ENCODE data around the gene PSMC3.

PSMC3 gene

DNA sequence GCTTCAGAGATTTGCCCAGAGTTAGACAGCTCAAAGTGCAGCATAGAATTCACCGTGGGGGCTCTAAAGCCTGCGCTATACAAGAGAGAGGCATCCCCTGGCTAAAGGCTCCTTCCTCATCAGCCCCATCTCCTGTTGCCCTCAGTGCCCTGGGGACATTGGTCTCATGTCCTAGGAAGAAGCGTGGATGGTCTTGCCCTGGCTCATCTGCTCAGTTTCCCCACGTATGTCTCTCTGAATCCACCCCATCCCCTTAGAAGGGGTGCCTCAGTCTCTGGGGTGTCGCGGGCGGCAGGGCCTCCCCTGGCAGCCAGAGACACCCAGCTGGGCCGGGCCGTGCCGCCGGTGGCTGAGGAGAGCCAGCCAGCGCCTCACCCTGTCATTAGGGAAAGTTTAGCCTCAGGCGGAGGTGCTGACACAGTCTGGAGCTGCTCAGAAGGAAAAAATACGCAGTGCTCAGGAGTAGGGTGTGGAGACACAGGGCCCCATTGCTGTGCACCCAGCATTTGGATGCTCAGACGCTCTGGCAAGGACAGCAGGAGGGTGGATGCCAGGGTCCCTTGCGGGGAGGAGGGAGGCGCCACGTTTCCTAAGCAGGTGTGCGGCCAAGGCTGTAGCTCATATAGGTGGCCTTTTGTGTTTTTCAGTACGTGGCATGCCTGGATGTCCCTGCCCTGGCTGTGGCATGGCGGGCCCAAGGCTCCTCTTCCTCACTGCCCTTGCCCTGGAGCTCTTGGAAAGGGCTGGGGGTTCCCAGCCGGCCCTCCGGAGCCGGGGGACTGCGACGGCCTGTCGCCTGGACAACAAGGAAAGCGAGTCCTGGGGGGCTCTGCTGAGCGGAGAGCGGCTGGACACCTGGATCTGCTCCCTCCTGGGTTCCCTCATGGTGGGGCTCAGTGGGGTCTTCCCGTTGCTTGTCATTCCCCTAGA, 16.5 kb downstream of the PSMC3 start:
- Histone ChIP-seq H3K4me1 (ENCODE audit: control insufficient read depth, low read length) (peaks cover 31% of the 10 kb centered on the region), H4K20me1 (ENCODE audit: control insufficient read depth, insufficient read depth, low read depth, low read length) (no peaks in the 10 kb centered on the region), H3K9me2 (replicated peaks; ENCODE audit: control insufficient read depth, low read length) (no peaks in the 10 kb centered on the region), H3K27me3 (ENCODE audit: control insufficient read depth, low read length) (no peaks in the 10 kb centered on the region), H3K4me3 (ENCODE audit: low read length) (peak overlapping the region; percentile 90; the same call in 1 of the 2 replicates), H3K9me3 (ENCODE audit: control insufficient read depth, insufficient read depth, low read length) (no peaks in the 10 kb centered on the region), H3K79me2 (ENCODE audit: control insufficient read depth, low read length) (no peaks in the 10 kb centered on the region), H3K4me2 (ENCODE audit: low read length) (peak overlapping the region; percentile 87), H3K27ac (ENCODE audit: low read depth, low read length) (no peak overlapping the region), H3F3A (ENCODE audit: control insufficient read depth, insufficient read depth) (peaks cover 17% of the 10 kb centered on the region), H3K36me3 (ENCODE audit: control insufficient read depth, low read length) (0 out of 2 replicates have a peak, but pooled peaks cover 3% of the 10 kb centered on the region)
- TF ChIP-seq, protein P1, sequence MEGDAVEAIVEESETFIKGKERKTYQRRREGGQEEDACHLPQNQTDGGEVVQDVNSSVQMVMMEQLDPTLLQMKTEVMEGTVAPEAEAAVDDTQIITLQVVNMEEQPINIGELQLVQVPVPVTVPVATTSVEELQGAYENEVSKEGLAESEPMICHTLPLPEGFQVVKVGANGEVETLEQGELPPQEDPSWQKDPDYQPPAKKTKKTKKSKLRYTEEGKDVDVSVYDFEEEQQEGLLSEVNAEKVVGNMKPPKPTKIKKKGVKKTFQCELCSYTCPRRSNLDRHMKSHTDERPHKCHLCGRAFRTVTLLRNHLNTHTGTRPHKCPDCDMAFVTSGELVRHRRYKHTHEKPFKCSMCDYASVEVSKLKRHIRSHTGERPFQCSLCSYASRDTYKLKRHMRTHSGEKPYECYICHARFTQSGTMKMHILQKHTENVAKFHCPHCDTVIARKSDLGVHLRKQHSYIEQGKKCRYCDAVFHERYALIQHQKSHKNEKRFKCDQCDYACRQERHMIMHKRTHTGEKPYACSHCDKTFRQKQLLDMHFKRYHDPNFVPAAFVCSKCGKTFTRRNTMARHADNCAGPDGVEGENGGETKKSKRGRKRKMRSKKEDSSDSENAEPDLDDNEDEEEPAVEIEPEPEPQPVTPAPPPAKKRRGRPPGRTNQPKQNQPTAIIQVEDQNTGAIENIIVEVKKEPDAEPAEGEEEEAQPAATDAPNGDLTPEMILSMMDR (IDR thresholded peaks at IDR 0.05; ENCODE audit: low read depth, low read length, poor library complexity, severe bottlenecking): no peak
- no peak for TF ChIP-seq EZH2phosphoT487 (IDR thresholded peaks at IDR 0.05; ENCODE audit: borderline replicate concordance, low read length)

DNA sequence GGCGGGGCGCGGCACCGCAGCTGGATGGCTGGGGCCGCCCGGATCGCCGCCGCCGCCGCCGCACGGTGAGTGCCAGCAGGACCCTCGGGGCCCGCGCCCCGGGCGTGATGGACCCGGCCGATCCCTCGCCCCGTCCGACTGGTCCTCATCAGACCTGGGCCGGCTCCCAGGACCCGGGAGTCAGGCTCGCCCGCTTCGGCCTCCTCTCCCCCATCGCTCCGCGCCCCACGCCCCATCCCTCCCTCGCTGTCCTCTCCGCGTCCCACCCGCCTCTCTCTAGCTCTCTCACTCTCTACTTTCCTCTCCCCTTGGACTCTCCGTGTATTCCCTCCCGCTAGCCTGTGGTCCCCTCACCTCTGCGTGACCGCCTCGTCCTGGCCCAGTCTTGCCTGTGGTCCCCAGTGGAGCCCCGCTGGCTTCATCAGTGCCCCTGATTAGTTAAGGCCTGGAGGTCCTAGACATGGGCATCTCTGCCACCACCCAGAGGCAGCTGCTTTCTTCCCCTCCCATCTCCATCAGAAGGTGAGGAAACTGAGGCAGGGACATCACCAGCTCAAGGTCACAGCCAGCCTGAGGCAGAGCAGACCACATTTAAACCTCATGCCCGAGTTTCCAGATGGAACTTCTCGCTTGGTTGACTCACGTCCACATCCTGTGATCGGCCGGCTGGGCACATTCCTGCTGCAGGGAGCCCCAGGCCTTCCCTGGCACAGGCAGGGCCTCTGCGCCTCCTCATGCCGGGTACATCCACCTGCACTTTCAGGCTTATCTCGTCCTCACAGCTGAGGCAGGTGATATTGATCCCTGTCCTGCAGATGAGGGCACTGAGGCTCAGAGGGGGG, 17.4 kb downstream of the PSMC3 start:
- peak overlapping the region; percentile 87 for H3K4me2 ChIP-seq (ENCODE audit: low read length)
- no peak for TF ChIP-seq EZH2phosphoT487 (IDR thresholded peaks at IDR 0.05; ENCODE audit: borderline replicate concordance, low read length)
- TF ChIP-seq, protein P1 (IDR thresholded peaks at IDR 0.05; ENCODE audit: low read depth, low read length, poor library complexity, severe bottlenecking): no peak
- no peaks in the 10 kb centered on the region for H3K36me3 ChIP-seq (ENCODE audit: control insufficient read depth, low read length)
- H3K9me3 ChIP-seq (ENCODE audit: control insufficient read depth, insufficient read depth, low read length): no peaks in the 10 kb centered on the region
- H3K27me3 ChIP-seq (ENCODE audit: control insufficient read depth, low read length): no peaks in the 10 kb centered on the region
- no peaks in the 10 kb centered on the region for H3K9me2 ChIP-seq (replicated peaks; ENCODE audit: control insufficient read depth, low read length)
- H3K4me1 ChIP-seq (ENCODE audit: control insufficient read depth, low read length): peaks cover 31% of the 10 kb centered on the region
- H3K79me2 ChIP-seq (ENCODE audit: control insufficient read depth, low read length): no peaks in the 10 kb centered on the region
- no peak overlapping the region for H3K27ac ChIP-seq (ENCODE audit: low read depth, low read length)
- H3F3A ChIP-seq (ENCODE audit: control insufficient read depth, insufficient read depth): peaks cover 17% of the 10 kb centered on the region
- no peaks in the 10 kb centered on the region for H4K20me1 ChIP-seq (ENCODE audit: control insufficient read depth, insufficient read depth, low read depth, low read length)
- peak overlapping the region; percentile 90 for H3K4me3 ChIP-seq (ENCODE audit: low read length)

DNA sequence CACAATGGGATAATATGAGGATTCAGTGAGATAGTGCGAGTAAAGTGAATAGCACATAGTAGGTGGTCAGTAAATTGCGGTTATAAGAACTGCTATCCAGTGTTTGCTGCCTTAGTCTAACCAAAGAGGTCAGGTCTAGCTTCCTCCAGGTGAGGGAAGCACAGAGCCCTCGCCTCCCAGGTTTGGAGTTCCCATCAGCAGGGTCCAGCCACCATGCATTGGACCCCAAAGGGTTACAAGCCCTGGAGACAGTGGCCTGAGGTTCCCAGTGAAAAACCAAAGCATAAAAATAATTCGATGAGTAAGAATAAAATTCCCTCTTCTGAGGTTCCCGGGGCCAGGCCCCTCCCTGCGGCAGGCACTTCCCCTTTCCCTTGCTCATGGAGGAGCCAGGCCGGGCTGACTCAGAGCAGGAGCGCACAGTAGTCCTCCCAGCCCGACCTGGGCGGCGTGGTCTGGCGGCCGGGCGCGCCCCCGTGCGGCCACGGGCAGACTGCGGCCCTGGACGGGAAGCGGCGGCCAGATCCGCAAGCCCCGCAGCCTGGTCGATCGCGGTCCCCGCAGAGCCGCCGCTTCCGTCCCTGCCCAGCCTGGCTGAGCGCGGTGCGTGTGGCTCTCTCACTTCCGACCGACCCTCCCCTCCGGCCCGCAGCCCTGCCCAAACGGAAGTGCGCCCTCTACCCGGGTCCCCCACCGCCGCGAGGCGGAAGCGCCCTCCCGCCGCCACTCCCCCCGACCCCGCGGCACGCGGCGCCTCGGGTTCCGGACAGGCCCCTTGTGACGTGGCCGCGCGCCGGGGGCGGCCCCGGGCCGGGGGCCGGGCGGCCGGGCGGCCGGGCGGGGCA, 18.3 kb downstream of the PSMC3 start, which contains the start of gene SLC39A13:
TSS of gene SLC39A13 (plus strand) at position 845 of the 845 bp plus-strand sequence. CDS start 1,505 bp downstream, outside the sequence.
- Histone ChIP-seq H3K4me2 (ENCODE audit: low read length) (peak within 1 kb of the TSS; percentile 92), H3K9me2 (replicated peaks; ENCODE audit: control insufficient read depth, low read length) (no peaks in the 10 kb centered on the region), H3K4me3 (ENCODE audit: low read length) (peak within 1 kb of the TSS; percentile 90), H3F3A (ENCODE audit: control insufficient read depth, insufficient read depth) (peaks cover 17% of the 10 kb centered on the region), H3K4me1 (ENCODE audit: control insufficient read depth, low read length) (peaks cover 40% of the 10 kb centered on the region), H3K27ac (ENCODE audit: low read depth, low read length) (peak within 1 kb of the TSS; percentile 81), H3K36me3 (ENCODE audit: control insufficient read depth, low read length) (no peaks in the 10 kb centered on the region), H3K79me2 (ENCODE audit: control insufficient read depth, low read length) (no peaks in the 10 kb centered on the region), H3K27me3 (ENCODE audit: control insufficient read depth, low read length) (no peaks in the 10 kb centered on the region), H3K9me3 (ENCODE audit: control insufficient read depth, insufficient read depth, low read length) (no peaks in the 10 kb centered on the region), H4K20me1 (ENCODE audit: control insufficient read depth, insufficient read depth, low read depth, low read length) (no peaks in the 10 kb centered on the region)
- no peak for TF ChIP-seq EZH2phosphoT487 (IDR thresholded peaks at IDR 0.05; ENCODE audit: borderline replicate concordance, low read length)
- TF ChIP-seq, protein P1 (IDR thresholded peaks at IDR 0.05; ENCODE audit: low read depth, low read length, poor library complexity, severe bottlenecking): peak; percentile 93
